ENCODE results near the gene MYO1G. TPM values are rescaled to one million over a fixed set of nuclear protein-coding genes. Genes with fewer than 3 reads are reported as not detected.

The MYO1G gene
- total and polyA plus RNA-seq, 8 donors = 1.7 to 16.7 (median 3.3) TPM

DNA sequence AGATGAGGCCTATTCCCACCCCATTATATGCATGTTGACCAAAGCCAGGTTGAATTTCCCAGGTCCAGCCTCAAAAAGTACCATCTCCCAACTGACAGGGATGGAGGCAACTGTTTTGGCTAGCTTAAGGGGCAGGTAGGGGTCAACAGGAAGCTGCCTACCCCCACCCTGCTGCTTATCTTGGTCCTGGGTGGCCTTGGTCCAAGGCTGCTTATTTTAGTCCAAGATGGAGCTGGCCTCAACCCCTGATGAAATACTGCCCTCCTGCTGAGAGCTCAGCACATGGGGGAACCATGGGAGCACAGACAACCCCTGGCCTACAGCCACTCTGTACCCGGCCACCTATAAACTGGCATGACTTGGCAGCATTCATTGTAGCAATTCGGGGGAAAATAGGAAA, 23.1 kb downstream of the MYO1G start:
- Histone ChIP-seq H3K27ac (no peak overlapping the region), H3K4me1 (no peaks in the 10 kb centered on the region), H3K27me3 (peaks cover 0 to 27% (median 0%) of the 10 kb centered on the region in 3 donors), H3K4me3 (no peak overlapping the region), H3K36me3 (no peaks in the 10 kb centered on the region), H3K9me3 (no peaks in the 10 kb centered on the region)
- 63 to 80% (median 78%) methylated on average over 2 of the region's 2 CpGs for WGBS, 5 donors
- intact Hi-C loops (cut with DNase I; ENCODE audit: low total_unique reads) = no loop called here
- no peak for TF ChIP-seq POLR2A (IDR thresholded peaks at IDR 0.05)
- no peak for TF ChIP-seq POLR2AphosphoS5 (IDR thresholded peaks at IDR 0.05)
- TF ChIP-seq EP300 (IDR thresholded peaks at IDR 0.05) = no peak
- TF ChIP-seq, protein P1, sequence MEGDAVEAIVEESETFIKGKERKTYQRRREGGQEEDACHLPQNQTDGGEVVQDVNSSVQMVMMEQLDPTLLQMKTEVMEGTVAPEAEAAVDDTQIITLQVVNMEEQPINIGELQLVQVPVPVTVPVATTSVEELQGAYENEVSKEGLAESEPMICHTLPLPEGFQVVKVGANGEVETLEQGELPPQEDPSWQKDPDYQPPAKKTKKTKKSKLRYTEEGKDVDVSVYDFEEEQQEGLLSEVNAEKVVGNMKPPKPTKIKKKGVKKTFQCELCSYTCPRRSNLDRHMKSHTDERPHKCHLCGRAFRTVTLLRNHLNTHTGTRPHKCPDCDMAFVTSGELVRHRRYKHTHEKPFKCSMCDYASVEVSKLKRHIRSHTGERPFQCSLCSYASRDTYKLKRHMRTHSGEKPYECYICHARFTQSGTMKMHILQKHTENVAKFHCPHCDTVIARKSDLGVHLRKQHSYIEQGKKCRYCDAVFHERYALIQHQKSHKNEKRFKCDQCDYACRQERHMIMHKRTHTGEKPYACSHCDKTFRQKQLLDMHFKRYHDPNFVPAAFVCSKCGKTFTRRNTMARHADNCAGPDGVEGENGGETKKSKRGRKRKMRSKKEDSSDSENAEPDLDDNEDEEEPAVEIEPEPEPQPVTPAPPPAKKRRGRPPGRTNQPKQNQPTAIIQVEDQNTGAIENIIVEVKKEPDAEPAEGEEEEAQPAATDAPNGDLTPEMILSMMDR (IDR thresholded peaks at IDR 0.05) = no peak
- no peak for DNase-seq

DNA sequence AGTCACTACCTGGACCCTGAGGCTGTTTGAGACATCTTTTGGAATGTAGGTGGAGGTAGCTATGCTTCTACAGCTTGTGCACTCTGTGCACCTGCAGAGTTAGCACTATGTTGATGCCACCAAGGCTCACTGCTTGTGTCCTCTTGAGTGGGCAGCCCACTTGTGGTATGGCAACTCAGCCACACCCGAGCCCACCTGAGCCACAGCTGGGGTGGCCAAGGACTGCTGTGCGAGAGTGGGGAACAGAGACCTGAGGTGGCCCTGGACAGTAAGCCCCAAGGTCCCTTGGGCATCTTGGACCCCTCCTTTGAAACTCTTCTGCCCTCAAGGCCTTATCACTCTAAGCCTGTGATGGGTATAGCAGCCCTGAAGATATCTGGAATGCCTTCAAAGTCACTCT, 25.7 kb downstream of the MYO1G start:
- H3K36me3 ChIP-seq = no peaks in the 10 kb centered on the region
- intact Hi-C loops (cut with DNase I; ENCODE audit: low total_unique reads) = no loop called here

DNA sequence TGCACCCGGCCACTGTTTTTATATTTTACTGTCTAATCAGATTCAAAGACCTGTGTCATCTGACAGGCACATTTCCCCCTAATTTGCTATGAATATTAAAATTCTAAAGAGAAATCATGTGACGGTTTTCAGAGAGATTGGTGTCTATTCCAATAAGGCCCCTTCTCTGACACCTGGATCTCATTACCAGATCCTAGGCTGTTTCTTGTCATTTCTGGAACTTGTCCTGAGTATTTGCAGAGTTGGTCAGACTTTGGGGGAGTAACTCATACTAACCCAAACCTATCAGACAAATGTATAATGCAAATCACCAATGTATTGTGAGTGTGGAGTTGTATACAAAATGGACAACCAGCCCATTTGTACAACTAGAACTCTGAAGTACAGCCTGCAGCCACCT, 29.5 kb downstream of the MYO1G start:
- Histone ChIP-seq H3K4me1 (no peaks in the 10 kb centered on the region), H3K27ac (no peak overlapping the region), H3K36me3 (no peaks in the 10 kb centered on the region), H3K9me3 (no peaks in the 10 kb centered on the region), H3K4me3 (no peak overlapping the region), H3K27me3 (peaks cover 0 to 21% (median 0%) of the 10 kb centered on the region in 3 donors)
- 74 to 86% (median 81%) methylated on average over 2 of the region's 2 CpGs for WGBS, 5 donors
- DNase-seq = no peak
- TF ChIP-seq, protein P1 (IDR thresholded peaks at IDR 0.05) = no peak
- no peak for TF ChIP-seq POLR2AphosphoS5 (IDR thresholded peaks at IDR 0.05)
- no peak for TF ChIP-seq POLR2A (IDR thresholded peaks at IDR 0.05)
- intact Hi-C loops (cut with DNase I; ENCODE audit: low total_unique reads) = no loop called here

More for the DNA sequence above, 25.7 kb downstream of the MYO1G start:
- H3K9me3 ChIP-seq = no peaks in the 10 kb centered on the region
- no peak overlapping the region for H3K4me3 ChIP-seq
- H3K27ac ChIP-seq = no peak overlapping the region
- WGBS, 5 donors = 93 to 96% (median 93%) methylated on average over 2 of the region's 2 CpGs; no CpG with 5 or more reads in 1 of the 5 donors
- H3K4me1 ChIP-seq = no peaks in the 10 kb centered on the region
- no peak for DNase-seq
- peaks cover 0 to 29% (median 0%) of the 10 kb centered on the region in 3 donors for H3K27me3 ChIP-seq
- TF ChIP-seq EP300 (IDR thresholded peaks at IDR 0.05) (no peak), POLR2AphosphoS5 (IDR thresholded peaks at IDR 0.05) (no peak), POLR2A (IDR thresholded peaks at IDR 0.05) (no peak)
- TF ChIP-seq, protein P1 (IDR thresholded peaks at IDR 0.05) = no peak

DNA sequence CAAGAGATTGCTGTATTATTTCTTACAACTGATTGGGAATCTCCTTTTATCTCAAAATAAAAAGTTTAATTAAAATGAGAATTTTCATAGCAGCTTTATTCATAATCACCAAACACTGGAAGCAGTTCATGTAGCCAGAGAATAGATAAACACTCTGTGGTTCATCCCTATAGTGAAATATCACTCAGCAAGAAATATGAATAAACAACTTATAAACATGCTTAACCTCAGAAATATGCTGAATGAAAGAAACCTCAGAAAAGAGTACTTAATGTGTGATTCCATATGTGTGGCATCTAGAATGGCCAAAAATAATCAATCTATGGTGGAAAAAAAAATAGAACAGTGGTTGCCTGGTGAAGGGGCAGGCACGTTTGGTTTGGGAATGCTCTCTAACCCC, 33.3 kb downstream of the MYO1G start:
- DNase-seq = no peak
- H3K36me3 ChIP-seq = no peaks in the 10 kb centered on the region
- 20 to 39% (median 27%) methylated on average over 1 of the region's 1 CpG for WGBS, 5 donors
- H3K27me3 ChIP-seq = no peaks in the 10 kb centered on the region
- intact Hi-C loops (cut with DNase I; ENCODE audit: low total_unique reads) = no loop called here
- no peaks in the 10 kb centered on the region for H3K9me3 ChIP-seq
- TF ChIP-seq, protein P1 (IDR thresholded peaks at IDR 0.05) = no peak
- no peak for TF ChIP-seq POLR2AphosphoS5 (IDR thresholded peaks at IDR 0.05)
- no peak overlapping the region for H3K27ac ChIP-seq
- H3K4me3 ChIP-seq = no peak overlapping the region
- H3K4me1 ChIP-seq = no peaks in the 10 kb centered on the region
